HG02973 (cell line): ENCODE results near the gene SFXN5.

ENCODE experiments used
- ATAC-seq: cut with Tn5 transposase; IDR thresholded peaks from one replicate; pipeline ENCODE4 v1.9.1; 2021; ENCODE audit warnings: moderate library complexity; ENCODE audit not compliant: unreplicated experiment

SFXN5 gene

GRCh38 chr2:73021371-73022010, 50.0 kb downstream of the SFXN5 start:
- ATAC-seq = no peak

GRCh38 chr2:73020657-73021370, 50.7 kb downstream of the SFXN5 start:
- ATAC-seq = no peak

GRCh38 chr2:73020306-73020656, 51.2 kb downstream of the SFXN5 start:
- no peak for ATAC-seq

- ATAC-seq = no peak
These were observed 53.2 kb downstream of the SFXN5 start for GRCh38 chr2:73018188-73018825.

- no peak for ATAC-seq
These were observed 57.6 kb downstream of the SFXN5 start for GRCh38 chr2:73013936-73014335.

- ATAC-seq = no peak
These were observed 62.2 kb downstream of the SFXN5 start for GRCh38 chr2:73009177-73009839.

GRCh38 chr2:73008766-73009135, 62.8 kb downstream of the SFXN5 start:
- no peak for ATAC-seq

GRCh38 chr2:73007991-73008765, 63.3 kb downstream of the SFXN5 start:
- no peak for ATAC-seq

GRCh38 chr2:73006969-73007710, 64.4 kb downstream of the SFXN5 start:
- ATAC-seq = no peak

GRCh38 chr2:73004889-73005596, 66.5 kb downstream of the SFXN5 start:
- ATAC-seq = no peak

GRCh38 chr2:73004466-73004865, 67.0 kb downstream of the SFXN5 start:
- ATAC-seq = no peak

- ATAC-seq = no peak
These were observed 68.5 kb downstream of the SFXN5 start for GRCh38 chr2:73003027-73003426.

GRCh38 chr2:73000808-73001570, 70.5 kb downstream of the SFXN5 start:
- ATAC-seq = no peak

GRCh38 chr2:72999729-73000725, 71.5 kb downstream of the SFXN5 start:
- ATAC-seq = no peak

GRCh38 chr2:72998724-72999123, 72.8 kb downstream of the SFXN5 start:
- ATAC-seq = no peak

- no peak for ATAC-seq
These were observed 73.3 kb downstream of the SFXN5 start for GRCh38 chr2:72998234-72998651.

GRCh38 chr2:72996117-72996502, 75.4 kb downstream of the SFXN5 start:
- no peak for ATAC-seq
